Peyer's patch (tissue), 4 donors: ENCODE data around the gene POLR3K. TPM values are rescaled to one million over a fixed set of nuclear protein-coding genes. Genes with fewer than 3 reads are reported as not detected.

Source experiments
- DNase-seq, 3 donors: peaks; one replicate each; pipeline ENCODE4 v3.0.0-alpha.2; 2017 to 2019
- H3K27ac ChIP-seq, 4 donors: fragments of 200-600 bp; sonication (generic); one replicate each; pipeline ENCODE4 v1.5.1; 2016 to 2019
- H3K27me3 ChIP-seq, 2 donors: fragments of 200-600 bp; sonication (generic); one replicate each; pipeline ENCODE4 v1.5.1; 2019
- H3K36me3 ChIP-seq, 3 donors: fragments of 200-600 bp; sonication (generic); one replicate each; pipeline ENCODE4 v1.5.1; 2016 to 2019
- H3K4me1 ChIP-seq, 4 donors: fragments of 200-600 bp; sonication (generic); one replicate each; pipeline ENCODE4 v1.5.1; 2016 to 2019
- H3K4me3 ChIP-seq, 4 donors: fragments of 200-600 bp; sonication (generic); 1 replicate in 3 of 4; 2 replicates in 1 of 4; pipeline ENCODE4 v1.5.1; 2016 to 2019; ENCODE audit warnings: mild to moderate bottlenecking in 1 of 4
- H3K9me3 ChIP-seq, 4 donors: fragments of 200-600 bp; sonication (generic); one replicate each; pipeline ENCODE4 v1.5.1; 2016 to 2019; ENCODE audit warnings: mild to moderate bottlenecking in 1 of 4
- POLR2A ChIP-seq, 2 donors: fragments of 450-650 bp; IDR thresholded peaks; one replicate each; pipeline ENCODE4 v1.5.1; 2017; ENCODE audit warnings: antibody characterized with exemption in 2 of 2, mild to moderate bottlenecking in 2 of 2, moderate library complexity in 2 of 2
- total RNA-seq, 4 donors: library from RNA; depleted of rRNA; stranded (reverse); fragments of >200 nt; gene quantifications; one replicate each; pipeline ENCODE4 v1.1.0, GENCODE V29; 2016
- TF ChIP-seq, protein P1 (sequence below), 6 experiments: fragments of 450-650 bp in 4 of 6; fragments of 200-600 bp in 2 of 6; sonication (generic) in 1 of 6; IDR thresholded peaks; one replicate each; pipeline ENCODE4 v1.5.1; 2017 to 2019; ENCODE audit warnings: antibody characterized with exemption in 6 of 6, mild to moderate bottlenecking in 3 of 6, moderate library complexity in 1 of 6

The POLR3K gene
- total RNA-seq, 4 donors from 2014 or later, result 2.5 to 6.3 (median 3.3) TPM

- Histone ChIP-seq H3K36me3 (peaks cover 0 to 81% (median 0%) of the 10 kb centered on the region in 3 donors), H3K4me1 (peaks cover 0 to 8% (median 4%) of the 10 kb centered on the region in 4 donors), H3K27me3 (no peaks in the 10 kb centered on the region), H3K9me3 (no peaks in the 10 kb centered on the region), H3K27ac (no peak overlapping the region), H3K4me3 (no peak overlapping the region)
- TF ChIP-seq, protein P1, sequence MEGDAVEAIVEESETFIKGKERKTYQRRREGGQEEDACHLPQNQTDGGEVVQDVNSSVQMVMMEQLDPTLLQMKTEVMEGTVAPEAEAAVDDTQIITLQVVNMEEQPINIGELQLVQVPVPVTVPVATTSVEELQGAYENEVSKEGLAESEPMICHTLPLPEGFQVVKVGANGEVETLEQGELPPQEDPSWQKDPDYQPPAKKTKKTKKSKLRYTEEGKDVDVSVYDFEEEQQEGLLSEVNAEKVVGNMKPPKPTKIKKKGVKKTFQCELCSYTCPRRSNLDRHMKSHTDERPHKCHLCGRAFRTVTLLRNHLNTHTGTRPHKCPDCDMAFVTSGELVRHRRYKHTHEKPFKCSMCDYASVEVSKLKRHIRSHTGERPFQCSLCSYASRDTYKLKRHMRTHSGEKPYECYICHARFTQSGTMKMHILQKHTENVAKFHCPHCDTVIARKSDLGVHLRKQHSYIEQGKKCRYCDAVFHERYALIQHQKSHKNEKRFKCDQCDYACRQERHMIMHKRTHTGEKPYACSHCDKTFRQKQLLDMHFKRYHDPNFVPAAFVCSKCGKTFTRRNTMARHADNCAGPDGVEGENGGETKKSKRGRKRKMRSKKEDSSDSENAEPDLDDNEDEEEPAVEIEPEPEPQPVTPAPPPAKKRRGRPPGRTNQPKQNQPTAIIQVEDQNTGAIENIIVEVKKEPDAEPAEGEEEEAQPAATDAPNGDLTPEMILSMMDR (IDR thresholded peaks at IDR 0.05), result no peak
- TF ChIP-seq POLR2A (IDR thresholded peaks at IDR 0.05), result no peak
- no peak for DNase-seq
Measured at GRCh38 chr16:58491-59439, 5.4 kb upstream of the POLR3K start.

- no peak overlapping the region for H3K4me3 ChIP-seq
- H3K27ac ChIP-seq, result no peak overlapping the region
- DNase-seq, result no peak
- H3K36me3 ChIP-seq, result peaks cover 0 to 74% (median 0%) of the 10 kb centered on the region in 3 donors
- H3K4me1 ChIP-seq, result peaks cover 0 to 8% (median 4%) of the 10 kb centered on the region in 4 donors
- TF ChIP-seq, protein P1 (IDR thresholded peaks at IDR 0.05), result no peak
- TF ChIP-seq POLR2A (IDR thresholded peaks at IDR 0.05), result no peak
- no peaks in the 10 kb centered on the region for H3K9me3 ChIP-seq
- no peaks in the 10 kb centered on the region for H3K27me3 ChIP-seq
Measured at GRCh38 chr16:57711-58110, 4.3 kb upstream of the POLR3K start.

- Histone ChIP-seq H3K9me3 (no peaks in the 10 kb centered on the region), H3K4me1 (peaks cover 0 to 8% (median 4%) of the 10 kb centered on the region in 4 donors), H3K36me3 (peaks cover 0 to 61% (median 0%) of the 10 kb centered on the region in 3 donors), H3K27ac (no peak overlapping the region), H3K4me3 (no peak overlapping the region), H3K27me3 (no peaks in the 10 kb centered on the region)
- TF ChIP-seq POLR2A (IDR thresholded peaks at IDR 0.05), result no peak
- TF ChIP-seq, protein P1 (IDR thresholded peaks at IDR 0.05), result no peak
- no peak for DNase-seq
Measured at GRCh38 chr16:56231-56927, 3.0 kb upstream of the POLR3K start.

DNA sequence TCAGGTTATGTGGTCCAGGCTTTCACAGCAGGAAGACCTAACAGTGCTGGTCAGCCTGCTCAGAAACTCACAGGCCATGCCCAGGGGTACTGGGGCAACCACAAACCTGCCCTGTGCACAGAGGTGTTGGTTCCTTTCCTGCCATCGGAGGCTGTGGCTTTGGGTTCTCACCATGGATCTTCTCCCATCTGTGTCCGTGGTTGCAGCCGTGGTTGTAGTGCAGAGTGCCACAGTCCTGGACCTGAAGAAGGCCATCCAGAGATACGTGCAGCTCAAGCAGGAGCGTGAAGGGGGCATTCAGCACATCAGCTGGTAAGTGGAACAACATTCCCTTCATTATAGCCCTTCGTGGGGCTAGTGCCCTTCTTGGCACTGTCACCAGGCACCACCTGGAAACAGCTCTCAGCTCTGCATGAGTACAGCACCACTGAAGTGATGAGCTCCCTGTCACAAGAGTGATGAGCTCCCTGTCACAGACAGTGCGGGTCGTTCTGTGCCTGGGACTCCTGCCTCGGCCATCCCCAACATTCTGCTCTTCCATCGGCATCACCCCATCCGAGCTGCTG lies 2.2 kb upstream of the POLR3K start:
- TF ChIP-seq, protein P1 (IDR thresholded peaks at IDR 0.05), result no peak
- TF ChIP-seq POLR2A (IDR thresholded peaks at IDR 0.05), result no peak
- Histone ChIP-seq H3K36me3 (peaks cover 0 to 53% (median 0%) of the 10 kb centered on the region in 3 donors), H3K4me3 (no peak overlapping the region), H3K9me3 (no peaks in the 10 kb centered on the region), H3K4me1 (peaks cover 0 to 8% (median 4%) of the 10 kb centered on the region in 4 donors), H3K27ac (no peak overlapping the region), H3K27me3 (no peaks in the 10 kb centered on the region)
- DNase-seq, result no peak

GRCh38 chr16:54237-54581 lies 801 bp upstream of the POLR3K start:
- H3K4me1 ChIP-seq, result peaks cover 0 to 8% (median 4%) of the 10 kb centered on the region in 4 donors
- no peaks in the 10 kb centered on the region for H3K27me3 ChIP-seq
- TF ChIP-seq POLR2A (IDR thresholded peaks at IDR 0.05), result no peak
- TF ChIP-seq, protein P1 (IDR thresholded peaks at IDR 0.05), result no peak
- DNase-seq, result no peak
- peak overlapping the region in 3 of 4 donors; percentile 51 to 88 (median 64) for H3K27ac ChIP-seq
- H3K9me3 ChIP-seq, result no peaks in the 10 kb centered on the region
- H3K36me3 ChIP-seq, result peaks cover 0 to 43% (median 0%) of the 10 kb centered on the region in 3 donors
- H3K4me3 ChIP-seq, result peak overlapping the region; percentile 53 to 87 (median 84)
